Measurements from ENCODE around the gene NIT2.
A peak's percentile ranks its signal among the peaks of the same experiment; 100 is the strongest.

NIT2 gene

GRCh38 chr3:100400419-100400779, 65.8 kb downstream of the NIT2 start:
- peak; percentile 17 for DNase-seq

- peak; percentile 93 for DNase-seq
These were observed 66.5 kb downstream of the NIT2 start, which contains the start of the genes LNP1 and TOMM70 for GRCh38 chr3:100400780-100401673. TSS of gene LNP1 (plus strand) at chr3:100401539. CDS start at chr3:100429730, 28,191 bp downstream. TSS of gene TOMM70 (minus strand) at chr3:100401089. CDS start at chr3:100400949, 140 bp downstream.

GRCh38 chr3:100401674-100402041, 67.1 kb downstream of the NIT2 start:
- DNase-seq: peak; percentile 43

GRCh38 chr3:100402256-100402655, 67.7 kb downstream of the NIT2 start:
- DNase-seq: no peak

- no peak for DNase-seq
These were observed 68.3 kb downstream of the NIT2 start for GRCh38 chr3:100402891-100403290.

GRCh38 chr3:100403362-100404249, 69.0 kb downstream of the NIT2 start:
- DNase-seq: no peak

- no peak for DNase-seq
These were observed 69.6 kb downstream of the NIT2 start for GRCh38 chr3:100404250-100404548.

GRCh38 chr3:100407164-100407563, 72.6 kb downstream of the NIT2 start:
- no peak for DNase-seq

GRCh38 chr3:100407977-100408532, 73.5 kb downstream of the NIT2 start:
- DNase-seq: no peak
